Activated T-helper 1 cell treated with anti-CD3 and anti-CD28 coated beads, Interleukin-2, amount 50 U/mL, for 16 hours (primary cell): ENCODE measurements around the gene BCAS1.
"Not testable (repeated sequence)": the region's sequence is repeated elsewhere in the genome, so short reads cannot be mapped to it uniquely, and the experiment has no call there.

Experiments
- DNase-seq, 2 donors: peaks; one replicate each; pipeline ENCODE4 v3.0.0-alpha.2; 2020; ENCODE audit warnings: low read depth in 1 of 2, low spot score in 1 of 2

BCAS1 gene

GRCh38 chr20:53990003-53990402, 80.4 kb downstream of the BCAS1 start:
- no peak for DNase-seq

GRCh38 chr20:53989401-53989800, 81.0 kb downstream of the BCAS1 start:
- no peak for DNase-seq

- no peak for DNase-seq
Measured at GRCh38 chr20:53986037-53986650, 84.2 kb downstream of the BCAS1 start.

- DNase-seq: no peak
Measured at GRCh38 chr20:53985150-53985518, 85.3 kb downstream of the BCAS1 start.

GRCh38 chr20:53984356-53985149, 85.8 kb downstream of the BCAS1 start:
- DNase-seq: no peak

- no peak for DNase-seq
Measured at GRCh38 chr20:53983401-53983800, 87.0 kb downstream of the BCAS1 start.

- no peak for DNase-seq
Measured at GRCh38 chr20:53982624-53983023, 87.8 kb downstream of the BCAS1 start.

- DNase-seq: no peak
Measured at GRCh38 chr20:53981752-53982437, 88.5 kb downstream of the BCAS1 start.

GRCh38 chr20:53981130-53981529, 89.3 kb downstream of the BCAS1 start:
- no peak for DNase-seq

- no peak for DNase-seq
Measured at GRCh38 chr20:53980031-53980465, 90.3 kb downstream of the BCAS1 start.

GRCh38 chr20:53978497-53978896, 91.9 kb downstream of the BCAS1 start:
- no peak for DNase-seq

GRCh38 chr20:53977391-53977790, 93.0 kb downstream of the BCAS1 start:
- no peak for DNase-seq

GRCh38 chr20:53975761-53976160, 94.6 kb downstream of the BCAS1 start:
- no peak for DNase-seq

GRCh38 chr20:53974785-53975555, 95.4 kb downstream of the BCAS1 start:
- DNase-seq: no peak

- DNase-seq: not testable (repeated sequence)
Measured at GRCh38 chr20:53973882-53974281, 96.5 kb downstream of the BCAS1 start.

- DNase-seq: no peak
Measured at GRCh38 chr20:53972179-53972578, 98.2 kb downstream of the BCAS1 start.

- DNase-seq: no peak
Measured at GRCh38 chr20:53971096-53971683, 99.2 kb downstream of the BCAS1 start.

- no peak for DNase-seq
Measured at GRCh38 chr20:53970232-53970631, 100.2 kb downstream of the BCAS1 start.

GRCh38 chr20:53967527-53967926, 102.9 kb downstream of the BCAS1 start:
- no peak for DNase-seq

- no peak for DNase-seq
Measured at GRCh38 chr20:53966774-53967398, 103.5 kb downstream of the BCAS1 start.
